Coronary artery (tissue), 2 donors: ENCODE measurements around the gene CTCF.

Experiments used
- DNase-seq: peaks from one replicate; pipeline ENCODE4 v3.0.0-alpha.2; 2017; ENCODE audit warnings: low spot score
- H3K27ac ChIP-seq, 2 donors: fragments of 200-600 bp; sonication (generic); one replicate each; pipeline ENCODE4 v1.5.1; 2016 to 2019
- H3K4me3 ChIP-seq: fragments of 200-600 bp; sonication (generic); 2 replicates; pipeline ENCODE4 v1.5.1; 2016; ENCODE audit warnings: mild to moderate bottlenecking, moderate library complexity
- TF ChIP-seq, protein P1 (sequence below): fragments of 200-600 bp; sonication (generic); IDR thresholded peaks from one replicate; pipeline ENCODE4 v1.5.1; 2019; ENCODE audit warnings: antibody characterized with exemption

Gene CTCF

DNA sequence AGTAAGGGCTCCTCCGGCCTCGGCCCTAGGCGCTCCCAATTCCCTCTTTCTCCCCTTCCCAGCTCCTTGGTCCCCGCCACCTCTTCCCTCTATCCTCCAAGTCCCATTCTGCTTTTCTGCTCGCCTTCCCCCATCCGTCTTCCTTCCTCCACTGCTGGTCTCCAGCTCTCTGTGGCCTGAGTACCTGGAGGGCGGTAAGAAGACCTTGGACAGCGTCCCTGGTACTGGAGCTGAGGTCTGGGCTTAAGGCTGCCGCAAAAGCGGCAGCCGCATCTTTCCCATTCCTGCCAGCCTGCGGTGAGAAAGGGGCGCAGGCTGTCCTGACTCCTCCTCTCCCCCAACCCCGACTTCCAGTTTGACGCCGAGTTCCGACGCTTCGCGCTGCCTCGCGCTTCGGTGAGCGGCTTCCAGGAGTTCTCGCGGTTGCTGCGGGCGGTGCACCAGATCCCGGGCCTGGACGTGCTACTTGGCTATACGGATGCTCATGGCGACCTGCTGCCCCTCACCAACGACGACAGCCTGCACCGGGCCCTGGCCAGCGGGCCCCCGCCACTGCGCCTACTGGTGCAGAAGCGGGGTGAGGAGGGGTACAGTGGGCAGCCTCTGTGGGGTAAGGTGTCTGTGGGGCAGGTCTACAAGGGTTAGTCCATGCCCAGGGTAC, 98.9 kb downstream of the CTCF start:
- TF ChIP-seq, protein P1, sequence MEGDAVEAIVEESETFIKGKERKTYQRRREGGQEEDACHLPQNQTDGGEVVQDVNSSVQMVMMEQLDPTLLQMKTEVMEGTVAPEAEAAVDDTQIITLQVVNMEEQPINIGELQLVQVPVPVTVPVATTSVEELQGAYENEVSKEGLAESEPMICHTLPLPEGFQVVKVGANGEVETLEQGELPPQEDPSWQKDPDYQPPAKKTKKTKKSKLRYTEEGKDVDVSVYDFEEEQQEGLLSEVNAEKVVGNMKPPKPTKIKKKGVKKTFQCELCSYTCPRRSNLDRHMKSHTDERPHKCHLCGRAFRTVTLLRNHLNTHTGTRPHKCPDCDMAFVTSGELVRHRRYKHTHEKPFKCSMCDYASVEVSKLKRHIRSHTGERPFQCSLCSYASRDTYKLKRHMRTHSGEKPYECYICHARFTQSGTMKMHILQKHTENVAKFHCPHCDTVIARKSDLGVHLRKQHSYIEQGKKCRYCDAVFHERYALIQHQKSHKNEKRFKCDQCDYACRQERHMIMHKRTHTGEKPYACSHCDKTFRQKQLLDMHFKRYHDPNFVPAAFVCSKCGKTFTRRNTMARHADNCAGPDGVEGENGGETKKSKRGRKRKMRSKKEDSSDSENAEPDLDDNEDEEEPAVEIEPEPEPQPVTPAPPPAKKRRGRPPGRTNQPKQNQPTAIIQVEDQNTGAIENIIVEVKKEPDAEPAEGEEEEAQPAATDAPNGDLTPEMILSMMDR = no peak
- H3K4me3 ChIP-seq = peak overlapping the region; percentile 96
- DNase-seq = no peak
- peak overlapping the region; percentile 90 to 93 for H3K27ac ChIP-seq

DNA sequence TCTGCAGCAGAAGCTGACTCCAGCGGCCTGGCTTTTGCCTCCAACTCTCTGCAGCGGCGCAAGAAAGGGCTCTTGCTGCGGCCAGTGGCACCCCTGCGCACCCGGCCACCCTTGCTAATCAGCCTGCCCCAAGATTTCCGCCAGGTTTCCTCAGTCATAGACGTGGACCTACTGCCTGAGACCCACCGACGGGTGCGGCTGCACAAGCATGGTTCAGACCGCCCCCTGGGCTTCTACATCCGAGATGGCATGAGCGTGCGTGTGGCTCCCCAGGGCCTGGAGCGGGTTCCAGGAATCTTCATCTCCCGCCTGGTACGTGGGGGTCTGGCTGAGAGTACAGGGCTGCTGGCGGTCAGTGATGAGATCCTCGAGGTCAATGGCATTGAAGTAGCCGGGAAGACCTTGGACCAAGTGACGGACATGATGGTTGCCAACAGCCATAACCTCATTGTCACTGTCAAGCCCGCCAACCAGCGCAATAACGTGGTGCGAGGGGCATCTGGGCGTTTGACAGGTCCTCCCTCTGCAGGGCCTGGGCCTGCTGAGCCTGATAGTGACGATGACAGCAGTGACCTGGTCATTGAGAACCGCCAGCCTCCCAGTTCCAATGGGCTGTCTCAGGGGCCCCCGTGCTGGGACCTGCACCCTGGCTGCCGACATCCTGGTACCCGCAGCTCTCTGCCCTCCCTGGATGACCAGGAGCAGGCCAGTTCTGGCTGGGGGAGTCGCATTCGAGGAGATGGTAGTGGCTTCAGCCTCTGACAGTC, 99.7 kb downstream of the CTCF start:
- TF ChIP-seq, protein P1 = no peak
- no peak for DNase-seq
- H3K4me3 ChIP-seq = no peak overlapping the region
- no peak overlapping the region for H3K27ac ChIP-seq

DNA sequence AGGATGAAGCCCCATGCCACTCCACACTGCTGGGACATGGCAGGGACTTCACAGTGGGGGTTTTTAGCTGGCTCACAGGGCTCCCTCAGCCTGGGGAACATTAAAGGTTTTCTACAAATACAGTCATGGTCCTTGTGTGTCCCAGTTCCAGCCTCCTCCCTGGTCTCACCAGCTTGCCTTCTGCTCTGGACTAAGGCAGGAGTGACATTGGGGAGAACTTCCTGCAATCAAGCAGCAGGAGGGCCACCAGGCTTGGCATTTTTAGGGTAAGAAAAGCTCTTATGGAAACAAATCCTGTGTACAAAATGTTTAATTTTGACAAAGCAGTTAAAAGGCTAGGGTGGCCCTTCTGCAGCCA, 100.3 kb downstream of the CTCF start:
- TF ChIP-seq, protein P1 = no peak
- Histone ChIP-seq H3K27ac (no peak overlapping the region), H3K4me3 (no peak overlapping the region)
- no peak for DNase-seq

DNA sequence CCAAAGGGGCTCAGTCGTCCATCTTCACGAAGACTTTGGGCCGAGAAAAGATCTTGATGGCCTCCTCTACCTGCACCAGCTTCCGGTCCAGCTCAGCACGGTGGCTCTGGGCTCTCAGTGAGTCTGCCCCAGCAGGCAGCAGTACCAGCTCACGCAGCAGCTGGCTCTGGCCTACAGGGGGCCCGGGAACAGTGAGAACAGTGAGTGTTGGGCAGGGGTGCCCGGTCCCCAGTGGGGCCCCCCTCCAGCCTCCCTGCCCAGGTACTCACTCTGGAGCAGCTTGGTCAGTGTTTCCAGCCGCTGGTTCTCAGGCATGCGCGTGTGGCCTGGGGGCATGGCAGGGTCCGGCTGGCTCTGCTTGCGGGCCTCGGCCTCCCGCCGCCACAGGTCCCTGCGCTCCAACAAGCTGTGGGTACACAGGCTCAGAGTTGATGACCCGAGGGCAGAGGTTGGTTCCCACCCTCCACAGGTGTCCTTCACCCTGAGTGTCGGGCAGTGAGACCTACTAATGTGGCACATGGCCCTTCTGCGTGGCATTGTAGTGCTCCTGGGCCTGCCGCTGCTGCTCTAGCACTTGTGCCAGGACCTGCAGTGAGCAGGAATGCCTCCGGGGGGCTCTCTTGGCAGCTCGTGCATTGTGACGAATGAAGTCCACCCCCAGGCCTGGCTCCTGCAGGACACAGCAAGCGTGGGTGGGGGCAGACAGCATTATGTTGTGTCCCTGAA, 101.0 kb downstream of the CTCF start:
- TF ChIP-seq, protein P1 = no peak
- H3K4me3 ChIP-seq = no peak overlapping the region
- no peak for DNase-seq
- H3K27ac ChIP-seq = no peak overlapping the region

DNA sequence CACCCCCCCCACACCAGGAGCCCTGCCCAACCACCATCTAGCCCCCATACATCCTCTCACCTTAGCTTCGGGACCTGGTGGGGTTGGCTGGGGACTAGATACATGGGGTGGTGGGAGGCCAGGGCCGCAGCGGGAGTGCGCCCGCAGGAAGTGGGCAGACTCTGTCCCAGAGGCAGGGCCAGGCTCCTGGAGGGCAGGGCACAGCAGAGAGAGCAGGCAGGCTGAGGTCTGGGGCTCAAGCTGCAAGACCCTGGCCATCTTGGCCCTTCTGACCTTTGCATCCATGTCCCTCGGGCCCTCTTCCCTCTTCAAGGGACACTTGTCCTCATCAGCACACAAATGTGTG, 101.5 kb downstream of the CTCF start:
- TF ChIP-seq, protein P1 = no peak
- no peak overlapping the region for H3K4me3 ChIP-seq
- DNase-seq = no peak
- no peak overlapping the region for H3K27ac ChIP-seq

DNA sequence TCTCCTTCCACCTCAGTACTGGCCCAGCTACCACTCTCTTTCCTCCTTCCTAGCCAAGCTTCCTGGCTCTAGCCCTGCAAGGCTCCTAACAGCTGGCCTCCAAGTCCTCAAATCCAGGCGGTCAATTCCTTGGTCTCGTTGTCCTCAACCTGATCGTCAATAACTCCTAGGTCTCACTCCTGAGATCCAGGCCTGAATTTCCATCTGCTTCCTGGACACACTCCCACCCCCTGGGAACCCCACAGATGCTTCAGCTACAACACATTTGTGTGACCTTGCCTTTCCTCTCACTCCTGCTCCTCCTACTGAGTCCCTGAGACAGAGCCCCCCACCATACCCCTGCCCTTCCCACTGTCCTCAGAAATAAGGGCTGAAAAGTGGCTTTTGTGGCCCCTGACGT, 101.9 kb downstream of the CTCF start:
- H3K4me3 ChIP-seq = no peak overlapping the region

More for the DNA sequence above, 101.9 kb downstream of the CTCF start:
- H3K27ac ChIP-seq = no peak overlapping the region
- no peak for DNase-seq
- TF ChIP-seq, protein P1 = no peak
